Psoas muscle (tissue), 8 donors: ENCODE results near the gene SNX20. TPM values are rescaled to one million over a fixed set of nuclear protein-coding genes. Genes with fewer than 3 reads are reported as not detected.

Experiments used
- ATAC-seq, 4 donors: fragments of 200-7000 bp; cut with Tn5 transposase; one replicate each; pipeline ENCODE4 v1.9.1; 2020; ENCODE audit warnings: moderate library complexity in 3 of 4, mild to moderate bottlenecking in 2 of 4
- DNase-seq, 2 donors: peaks; one replicate each; pipeline ENCODE4 v3.0.0-alpha.2; 2020
- H3K27ac ChIP-seq: fragments of 200-600 bp; one replicate; pipeline ENCODE4 v1.8.0; 2022
- H3K27me3 ChIP-seq, 3 donors: fragments of 200-600 bp in 1 of 3; one replicate each; pipeline versions ENCODE4 v1.6.1 to v1.8.0; 2013 to 2022; ENCODE audit warnings: low read length in 2 of 3, mild to moderate bottlenecking in 2 of 3, moderate library complexity in 1 of 3; ENCODE audit not compliant: insufficient read depth in 3 of 3
- H3K36me3 ChIP-seq, 2 donors: fragments of 200-600 bp in 1 of 2; one replicate each; pipeline versions ENCODE4 v1.6.1 to v1.8.0; 2013 to 2022; ENCODE audit warnings: low read depth in 1 of 2, mild to moderate bottlenecking in 1 of 2, moderate library complexity in 1 of 2; ENCODE audit not compliant: insufficient read depth in 1 of 2
- H3K4me1 ChIP-seq: fragments of 200-600 bp; one replicate; pipeline ENCODE4 v1.8.0; 2022
- H3K4me3 ChIP-seq: fragments of 200-600 bp; one replicate; pipeline ENCODE4 v1.8.0; 2022; ENCODE audit warnings: mild to moderate bottlenecking
- H3K9me3 ChIP-seq: fragments of 200-600 bp; one replicate; pipeline ENCODE4 v1.8.0; 2022
- CTCF ChIP-seq: fragments of 200-600 bp; IDR thresholded peaks from one replicate; pipeline ENCODE4 v1.8.0; 2022; ENCODE audit warnings: antibody characterized with exemption
- WGBS, 3 donors: extraction: QIAGEN DNeasy Blood & Tissue Kit; methylation state at CpG; one replicate each; pipeline versions ENCODE4 v1.1.6 to v1.1.7; 2013; 5-methylcytosine and 5-hydroxymethylcytosine counted together
- intact Hi-C, 2 donors: fragments of 100-400 bp; cut with DNase I; formaldehyde crosslinking; loops; one replicate each; pipeline versions ENCODE4 v1.11.0 to v1.14.2; 2022
- polyA plus RNA-seq, 3 donors: library from polyadenylated mRNA; stranded (reverse); fragments of 200-250 nt; gene quantifications; one replicate each; pipeline ENCODE4 v1.2.3, GENCODE V29; 2013
- total RNA-seq, 4 donors: library from RNA; stranded (reverse); fragmentation: NEBNext Ultra II Directional in 2 of 4; extraction: Animal tissue kit (Norgen Biotek cat#: 25700) in 2 of 4; gene quantifications; one replicate each; pipeline versions ENCODE4 v1.2.1 to v1.2.4, GENCODE V29; 2021 to 2023
- donor health status: healthy with polysubstance abuse.
- donor health status: DM: no; HTN: no; CAD: no; lungs with moderate emphysema.
- donor health status: Bipolar disorder and iron deficiency.
- donor health status: healthy.
- donor health status: DM: yes; HTN: yes; CAD: no.
- donor health status: DM: no; HTN: no; CAD: no.
- donor health status: DM: no; HTN: no; CAD: no.
- donor health status: DM: yes; HTN: yes; CAD: no.

The SNX20 gene
- total and polyA plus RNA-seq, 7 donors, result 0.78 to 2.1 (median 1.1) TPM

GRCh38 chr16:50644245-50644644 is 36.9 kb downstream of the SNX20 start:
- Histone ChIP-seq H3K9me3 (no peaks in the 10 kb centered on the region), H3K4me3 (no peak overlapping the region), H3K4me1 (no peaks in the 10 kb centered on the region), H3K36me3 (no peaks in the 10 kb centered on the region), H3K27ac (no peak overlapping the region), H3K27me3 (peaks cover 0 to 2% (median 0%) of the 10 kb centered on the region in 3 donors)
- DNase-seq, result no peak
- 87 to 90% (median 89%) methylated on average over 5 of the region's 5 CpGs for WGBS, 3 donors
- no peak for TF ChIP-seq CTCF
- ATAC-seq, result no peak
- intact Hi-C loops, result no loop called here

DNA sequence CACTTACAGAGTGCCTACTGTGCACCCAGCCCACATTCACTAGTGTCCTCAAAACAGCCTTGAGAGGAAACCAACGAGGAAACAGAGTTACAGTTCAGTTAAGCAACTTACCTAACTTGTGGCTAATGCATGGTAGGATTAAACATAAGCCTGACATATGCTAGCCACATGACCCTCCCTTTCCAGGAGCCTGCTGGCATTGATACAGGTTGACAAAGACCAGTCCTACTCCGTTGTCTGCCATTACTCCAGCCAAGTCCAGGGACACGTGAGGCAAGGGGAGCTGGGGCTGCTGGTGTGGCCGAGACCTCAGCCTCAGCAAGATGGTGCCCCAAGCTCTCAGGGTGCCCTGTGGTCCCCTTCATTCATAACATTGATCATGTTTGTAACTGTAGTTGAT is 37.9 kb downstream of the SNX20 start:
- Histone ChIP-seq H3K9me3 (no peaks in the 10 kb centered on the region), H3K36me3 (no peaks in the 10 kb centered on the region), H3K27ac (no peak overlapping the region), H3K27me3 (peaks cover 0 to 2% (median 0%) of the 10 kb centered on the region in 3 donors), H3K4me3 (no peak overlapping the region), H3K4me1 (no peaks in the 10 kb centered on the region)
- ATAC-seq, result no peak
- intact Hi-C loops, result no loop called here
- no peak for DNase-seq
- WGBS, 3 donors, result 77 to 86% (median 78%) methylated on average over 4 of the region's 4 CpGs
- no peak for TF ChIP-seq CTCF

GRCh38 chr16:50642349-50642748 is 38.8 kb downstream of the SNX20 start:
- WGBS, 3 donors, result 94 to 98% (median 94%) methylated on average over 5 of the region's 5 CpGs
- TF ChIP-seq CTCF, result no peak
- intact Hi-C loops, result no loop called here

DNA sequence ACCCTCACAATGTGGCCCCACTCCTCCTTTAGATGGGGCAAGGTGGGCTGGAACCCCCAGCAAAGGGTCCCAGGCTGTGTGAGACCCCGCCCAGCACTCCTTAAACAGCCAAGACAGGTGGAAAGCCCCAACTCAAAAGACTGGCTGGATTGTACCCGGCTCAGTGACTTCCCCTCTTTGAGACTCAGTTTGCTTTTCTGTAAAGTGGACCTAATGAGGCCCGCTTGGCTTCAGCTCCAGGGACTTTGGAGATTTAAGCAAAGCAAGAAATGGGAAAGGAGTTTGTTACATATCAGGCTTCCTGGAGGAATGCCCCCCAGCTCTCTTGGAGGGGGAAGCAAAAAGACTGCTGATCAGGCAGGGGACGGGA is 39.3 kb downstream of the SNX20 start:
- Histone ChIP-seq H3K4me1 (no peaks in the 10 kb centered on the region), H3K4me3 (no peak overlapping the region), H3K9me3 (no peaks in the 10 kb centered on the region), H3K27ac (no peak overlapping the region), H3K27me3 (peaks cover 0 to 2% (median 0%) of the 10 kb centered on the region in 3 donors), H3K36me3 (no peaks in the 10 kb centered on the region)
- no peak for TF ChIP-seq CTCF
- DNase-seq, result no peak
- ATAC-seq, result no peak
- 91 to 94% (median 93%) methylated on average over 4 of the region's 4 CpGs for WGBS, 3 donors
- intact Hi-C loops, result no loop called here

More at GRCh38 chr16:50642349-50642748, 38.8 kb downstream of the SNX20 start:
- H3K4me3 ChIP-seq, result no peak overlapping the region
- no peaks in the 10 kb centered on the region for H3K4me1 ChIP-seq
- ATAC-seq (no peak), DNase-seq (no peak)
- no peak overlapping the region for H3K27ac ChIP-seq
- no peaks in the 10 kb centered on the region for H3K9me3 ChIP-seq
- H3K36me3 ChIP-seq, result no peaks in the 10 kb centered on the region
- H3K27me3 ChIP-seq, result peaks cover 0 to 2% (median 0%) of the 10 kb centered on the region in 3 donors
